ENCODE measurements around the gene JCAD.
"Not testable (repeated sequence)": the region's sequence is repeated elsewhere in the genome, so short reads cannot be mapped to it uniquely, and the experiment has no call there.

JCAD gene

GRCh38 chr10:29980084-29980483 lies 79.3 kb downstream of the JCAD start:
- FAIRE-seq = no peak

GRCh38 chr10:29979421-29979779 lies 80.0 kb downstream of the JCAD start:
- not testable (repeated sequence) for FAIRE-seq

- FAIRE-seq = no peak
These were observed 82.2 kb downstream of the JCAD start for GRCh38 chr10:29977171-29977570.

GRCh38 chr10:29976134-29976533 lies 83.3 kb downstream of the JCAD start:
- no peak for FAIRE-seq

GRCh38 chr10:29974773-29975172 lies 84.6 kb downstream of the JCAD start:
- FAIRE-seq = no peak

- FAIRE-seq = no peak
These were observed 85.5 kb downstream of the JCAD start for GRCh38 chr10:29973921-29974320.

GRCh38 chr10:29970576-29970975 lies 88.8 kb downstream of the JCAD start:
- no peak for FAIRE-seq

- FAIRE-seq = no peak
These were observed 89.4 kb downstream of the JCAD start for GRCh38 chr10:29970012-29970396.

- FAIRE-seq = no peak
These were observed 90.0 kb downstream of the JCAD start for GRCh38 chr10:29969255-29970011.

- no peak for FAIRE-seq
These were observed 90.8 kb downstream of the JCAD start for GRCh38 chr10:29968585-29968984.

- no peak for FAIRE-seq
These were observed 93.1 kb downstream of the JCAD start for GRCh38 chr10:29966269-29966668.
